Neural crest cell (in vitro differentiated cells): ENCODE results near the gene FLT3. TPM values are rescaled to one million over a fixed set of nuclear protein-coding genes. Genes with fewer than 3 reads are reported as not detected.
"Not testable (repeated sequence)": the region's sequence is repeated elsewhere in the genome, so short reads cannot be mapped to it uniquely, and the experiment has no call there.

ENCODE experiments used
- DNase-seq: peaks from one replicate; pipeline ENCODE4 v3.0.0; 2021; ENCODE audit warnings: low read depth, mixed read lengths, low spot score
- H3K27ac Mint-ChIP-seq: one replicate; pipeline ENCODE4 v1.8.0; 2021; ENCODE audit warnings: mild to moderate bottlenecking, mixed read lengths; ENCODE audit not compliant: unreplicated experiment
- H3K27me3 Mint-ChIP-seq: 2 replicates; pipeline ENCODE4 v1.8.0; 2021; ENCODE audit warnings: low read depth, mild to moderate bottlenecking, mixed read lengths
- H3K36me3 Mint-ChIP-seq: 2 replicates; pipeline ENCODE4 v1.8.0; 2021; ENCODE audit warnings: low read depth, mild to moderate bottlenecking, mixed read lengths
- H3K4me1 Mint-ChIP-seq: 2 replicates; pipeline ENCODE4 v1.8.0; 2021; ENCODE audit warnings: mixed read lengths
- H3K4me3 Mint-ChIP-seq: one replicate; pipeline ENCODE4 v1.8.0; 2021; ENCODE audit warnings: mild to moderate bottlenecking, mixed read lengths
- H3K9me3 Mint-ChIP-seq: 2 replicates; pipeline ENCODE4 v1.8.0; 2021; ENCODE audit warnings: mixed read lengths
- CTCF ChIP-seq: fragments of 200-600 bp; sonication (generic); conservative IDR thresholded peaks from 2 replicates; pipeline ENCODE4 v1.5.0; 2021; ENCODE audit warnings: antibody characterized with exemption, mild to moderate bottlenecking
- total RNA-seq: library from RNA; stranded (reverse); gene quantifications from 2 replicates; pipeline ENCODE4 v1.2.1, GENCODE V29; 2021

FLT3 gene
- total RNA-seq, 1 donor from 2014 or later, result not detected

GRCh38 chr13:28010046-28010445 is 90.3 kb downstream of the FLT3 start:
- no peaks in the 10 kb centered on the region for H3K4me1 Mint-ChIP-seq
- TF ChIP-seq CTCF, result no peak
- peaks cover 23% of the 10 kb centered on the region for H3K27me3 Mint-ChIP-seq
- H3K9me3 Mint-ChIP-seq, result no peaks in the 10 kb centered on the region
- H3K4me3 Mint-ChIP-seq, result no peak overlapping the region
- DNase-seq, result no peak
- H3K36me3 Mint-ChIP-seq, result no peaks in the 10 kb centered on the region
- no peak overlapping the region for H3K27ac Mint-ChIP-seq

GRCh38 chr13:28005016-28005415 is 95.4 kb downstream of the FLT3 start:
- H3K27me3 Mint-ChIP-seq, result peaks cover 11% of the 10 kb centered on the region

GRCh38 chr13:28002886-28003698 is 97.3 kb downstream of the FLT3 start:
- Mint-ChIP-seq H3K27ac (no peak overlapping the region), H3K4me3 (no peak overlapping the region), H3K27me3 (peaks cover 7% of the 10 kb centered on the region), H3K9me3 (no peaks in the 10 kb centered on the region), H3K4me1 (no peaks in the 10 kb centered on the region), H3K36me3 (no peaks in the 10 kb centered on the region)
- DNase-seq, result no peak
- TF ChIP-seq CTCF, result no peak

More at GRCh38 chr13:28005016-28005415, 95.4 kb downstream of the FLT3 start:
- H3K9me3 Mint-ChIP-seq, H3K27ac Mint-ChIP-seq, H3K4me3 Mint-ChIP-seq, DNase-seq, H3K36me3 Mint-ChIP-seq, H3K4me1 Mint-ChIP-seq: not testable (repeated sequence)

- TF ChIP-seq CTCF, result no peak
- Mint-ChIP-seq H3K27ac (no peak overlapping the region), H3K4me3 (no peak overlapping the region), H3K27me3 (peaks cover 7% of the 10 kb centered on the region), H3K9me3 (no peaks in the 10 kb centered on the region), H3K4me1 (no peaks in the 10 kb centered on the region), H3K36me3 (no peaks in the 10 kb centered on the region)
- no peak for DNase-seq
Observed at GRCh38 chr13:28001837-28002473, 98.4 kb downstream of the FLT3 start.

- Mint-ChIP-seq H3K9me3 (no peaks in the 10 kb centered on the region), H3K36me3 (no peaks in the 10 kb centered on the region), H3K4me3 (no peak overlapping the region), H3K4me1 (no peaks in the 10 kb centered on the region), H3K27ac (no peak overlapping the region), H3K27me3 (peaks cover 7% of the 10 kb centered on the region)
- DNase-seq, result no peak
- no peak for TF ChIP-seq CTCF
Observed at GRCh38 chr13:28001049-28001448, 99.3 kb downstream of the FLT3 start.

GRCh38 chr13:28000567-28000966 is 99.8 kb downstream of the FLT3 start:
- H3K27me3 Mint-ChIP-seq, result peaks cover 7% of the 10 kb centered on the region
- no peak for TF ChIP-seq CTCF
- H3K4me3 Mint-ChIP-seq, result no peak overlapping the region
- H3K9me3 Mint-ChIP-seq, result no peaks in the 10 kb centered on the region
- no peaks in the 10 kb centered on the region for H3K4me1 Mint-ChIP-seq
- no peak overlapping the region for H3K27ac Mint-ChIP-seq
- no peak for DNase-seq
- no peaks in the 10 kb centered on the region for H3K36me3 Mint-ChIP-seq
